Nephron progenitor cell (in vitro differentiated cells): ENCODE measurements around the gene INTS3.
"Not testable (repeated sequence)": the region's sequence is repeated elsewhere in the genome, so short reads cannot be mapped to it uniquely, and the experiment has no call there.

Experiments used
- DNase-seq: peaks from one replicate; pipeline ENCODE4 v3.0.0; 2021
- H3K27ac Mint-ChIP-seq: 2 replicates; pipeline ENCODE4 v1.8.0; 2021; ENCODE audit warnings: mild to moderate bottlenecking, moderate library complexity, mixed read lengths
- H3K27me3 Mint-ChIP-seq: 2 replicates; pipeline ENCODE4 v1.8.0; 2021; ENCODE audit warnings: mild to moderate bottlenecking, low read depth, mixed read lengths; ENCODE audit not compliant: poor library complexity
- H3K36me3 Mint-ChIP-seq: 2 replicates; pipeline ENCODE4 v1.8.0; 2021; ENCODE audit warnings: low read depth, mixed read lengths
- H3K4me1 Mint-ChIP-seq: 2 replicates; pipeline ENCODE4 v1.8.0; 2021; ENCODE audit warnings: mixed read lengths
- H3K4me3 Mint-ChIP-seq: 2 replicates; pipeline ENCODE4 v1.8.0; 2021; ENCODE audit warnings: mild to moderate bottlenecking, moderate library complexity, mixed read lengths
- H3K9me3 Mint-ChIP-seq: 2 replicates; pipeline ENCODE4 v1.8.0; 2021; ENCODE audit warnings: mild to moderate bottlenecking, moderate library complexity, mixed read lengths
- TF ChIP-seq, protein P1 (sequence below): fragments of 200-600 bp; sonication (generic); IDR thresholded peaks from 2 replicates; pipeline ENCODE4 v1.5.0; 2021; ENCODE audit warnings: antibody characterized with exemption

Gene INTS3

DNA sequence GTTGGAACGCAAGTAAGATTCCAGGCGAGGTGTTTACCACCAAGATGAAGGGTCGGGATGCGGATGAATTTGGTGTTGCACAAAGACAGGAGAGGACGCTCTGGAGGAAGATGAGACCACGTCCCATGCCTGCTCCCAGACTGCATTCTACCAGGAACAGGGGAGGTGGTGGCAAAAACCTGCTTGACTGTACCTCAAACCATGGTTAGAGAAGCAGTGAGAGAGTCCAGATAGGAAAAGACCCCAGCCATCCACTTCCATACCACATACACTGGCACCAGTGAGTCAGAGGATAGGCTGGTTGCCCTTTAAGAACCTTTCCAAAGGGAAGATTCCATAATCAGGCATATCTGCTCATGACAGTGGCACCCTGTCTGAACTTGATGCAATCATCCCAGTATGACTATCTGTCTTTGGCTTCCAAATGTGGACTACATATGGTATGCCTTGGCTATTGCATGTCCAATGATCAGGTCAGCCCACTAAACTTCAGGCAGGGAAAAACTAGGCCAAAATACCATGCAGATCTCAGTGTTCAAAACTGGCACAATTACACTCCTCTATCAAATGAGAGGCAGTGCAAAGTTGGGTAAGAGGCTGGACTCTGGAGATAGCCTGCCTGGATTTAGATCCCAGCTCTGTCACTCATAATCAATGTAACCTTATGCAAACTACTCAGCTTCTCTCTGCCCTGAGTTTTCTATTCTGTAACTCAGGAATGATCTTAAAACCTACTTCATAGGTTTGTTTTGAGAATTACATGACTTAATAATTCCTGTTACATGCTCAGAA lies 28.7 kb upstream of the INTS3 start:
- no peak overlapping the region for H3K4me3 Mint-ChIP-seq
- peaks cover 3% of the 10 kb centered on the region for H3K27me3 Mint-ChIP-seq
- peak overlapping the region; percentile 77 for H3K27ac Mint-ChIP-seq
- TF ChIP-seq, protein P1, sequence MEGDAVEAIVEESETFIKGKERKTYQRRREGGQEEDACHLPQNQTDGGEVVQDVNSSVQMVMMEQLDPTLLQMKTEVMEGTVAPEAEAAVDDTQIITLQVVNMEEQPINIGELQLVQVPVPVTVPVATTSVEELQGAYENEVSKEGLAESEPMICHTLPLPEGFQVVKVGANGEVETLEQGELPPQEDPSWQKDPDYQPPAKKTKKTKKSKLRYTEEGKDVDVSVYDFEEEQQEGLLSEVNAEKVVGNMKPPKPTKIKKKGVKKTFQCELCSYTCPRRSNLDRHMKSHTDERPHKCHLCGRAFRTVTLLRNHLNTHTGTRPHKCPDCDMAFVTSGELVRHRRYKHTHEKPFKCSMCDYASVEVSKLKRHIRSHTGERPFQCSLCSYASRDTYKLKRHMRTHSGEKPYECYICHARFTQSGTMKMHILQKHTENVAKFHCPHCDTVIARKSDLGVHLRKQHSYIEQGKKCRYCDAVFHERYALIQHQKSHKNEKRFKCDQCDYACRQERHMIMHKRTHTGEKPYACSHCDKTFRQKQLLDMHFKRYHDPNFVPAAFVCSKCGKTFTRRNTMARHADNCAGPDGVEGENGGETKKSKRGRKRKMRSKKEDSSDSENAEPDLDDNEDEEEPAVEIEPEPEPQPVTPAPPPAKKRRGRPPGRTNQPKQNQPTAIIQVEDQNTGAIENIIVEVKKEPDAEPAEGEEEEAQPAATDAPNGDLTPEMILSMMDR = no peak
- no peak for DNase-seq
- no peaks in the 10 kb centered on the region for H3K36me3 Mint-ChIP-seq
- peaks cover 28% of the 10 kb centered on the region for H3K4me1 Mint-ChIP-seq
- H3K9me3 Mint-ChIP-seq = no peaks in the 10 kb centered on the region

DNA sequence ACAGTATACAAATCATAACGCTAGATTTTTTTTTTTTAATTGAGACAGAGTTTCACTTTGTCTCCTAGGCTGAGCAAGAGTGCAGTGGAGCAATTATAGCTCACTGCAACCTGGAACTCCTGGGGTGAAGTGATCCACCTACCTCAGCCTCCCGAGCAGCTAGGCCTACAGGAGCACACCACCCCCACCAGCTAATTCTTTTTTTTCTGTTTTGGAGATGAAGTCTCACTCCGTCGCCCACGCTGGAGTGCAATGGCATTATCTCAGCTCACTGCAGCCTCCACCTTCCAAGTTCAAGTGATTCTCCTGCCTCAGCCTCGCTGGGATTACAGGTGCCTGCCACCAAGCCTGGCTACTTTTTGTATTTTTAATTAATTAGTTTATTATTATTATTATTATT lies 28.1 kb upstream of the INTS3 start:
- H3K36me3 Mint-ChIP-seq = no peaks in the 10 kb centered on the region
- peaks cover 28% of the 10 kb centered on the region for H3K4me1 Mint-ChIP-seq
- peaks cover 3% of the 10 kb centered on the region for H3K27me3 Mint-ChIP-seq
- no peak overlapping the region for H3K27ac Mint-ChIP-seq
- H3K4me3 Mint-ChIP-seq = no peak overlapping the region
- DNase-seq = no peak
- TF ChIP-seq, protein P1 = no peak
- no peaks in the 10 kb centered on the region for H3K9me3 Mint-ChIP-seq

DNA sequence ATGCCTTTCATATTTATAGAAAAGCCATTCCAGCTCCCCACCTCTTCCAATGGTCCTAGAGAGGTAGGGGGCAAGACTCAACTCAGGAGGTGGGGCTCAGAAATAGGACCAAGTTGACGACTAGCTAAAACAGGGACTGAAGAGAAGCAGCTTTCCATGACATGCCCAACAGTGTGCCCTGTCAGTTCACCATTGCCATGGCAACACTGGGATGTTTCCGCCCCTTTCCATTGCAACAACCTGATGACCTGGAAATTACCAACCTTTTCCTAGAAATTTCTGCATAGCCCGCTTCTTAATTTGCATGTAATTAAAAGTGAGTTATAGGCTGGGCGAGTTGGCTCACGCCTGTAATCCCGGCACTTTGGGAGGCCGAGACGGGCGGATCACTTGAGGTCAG lies 22.4 kb upstream of the INTS3 start:
- Mint-ChIP-seq H3K36me3 (no peaks in the 10 kb centered on the region), H3K27ac (no peak overlapping the region), H3K4me3 (no peak overlapping the region), H3K27me3 (peaks cover 3% of the 10 kb centered on the region), H3K9me3 (peaks cover 2% of the 10 kb centered on the region), H3K4me1 (peaks cover under 1% of the 10 kb centered on the region)
- DNase-seq = no peak
- TF ChIP-seq, protein P1 = no peak

DNA sequence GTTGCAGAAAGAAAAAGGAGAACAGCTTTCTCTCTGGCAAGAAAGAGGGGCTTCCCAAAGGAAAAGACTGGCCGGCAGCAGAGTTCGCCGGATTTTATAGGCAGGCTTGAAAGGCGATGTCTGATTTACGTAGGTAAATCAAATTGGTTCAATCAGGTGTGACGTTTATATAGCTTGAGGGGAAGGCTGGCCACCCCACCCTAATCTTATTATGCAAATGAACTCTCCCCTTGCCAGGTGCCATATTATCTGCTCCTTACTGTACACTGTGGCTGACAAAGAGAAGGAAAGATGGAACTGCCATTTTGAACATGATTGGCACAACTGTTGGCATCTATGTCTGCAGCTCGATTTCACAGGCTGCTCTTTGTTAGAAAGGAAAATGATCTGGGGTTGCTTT lies 16.8 kb upstream of the INTS3 start:
- H3K9me3 Mint-ChIP-seq = peaks cover 2% of the 10 kb centered on the region
- peaks cover 9% of the 10 kb centered on the region for H3K4me1 Mint-ChIP-seq
- no peaks in the 10 kb centered on the region for H3K27me3 Mint-ChIP-seq
- H3K4me3 Mint-ChIP-seq = no peak overlapping the region
- peak overlapping the region; percentile 94 for H3K27ac Mint-ChIP-seq
- TF ChIP-seq, protein P1 = no peak
- no peaks in the 10 kb centered on the region for H3K36me3 Mint-ChIP-seq
- no peak for DNase-seq

DNA sequence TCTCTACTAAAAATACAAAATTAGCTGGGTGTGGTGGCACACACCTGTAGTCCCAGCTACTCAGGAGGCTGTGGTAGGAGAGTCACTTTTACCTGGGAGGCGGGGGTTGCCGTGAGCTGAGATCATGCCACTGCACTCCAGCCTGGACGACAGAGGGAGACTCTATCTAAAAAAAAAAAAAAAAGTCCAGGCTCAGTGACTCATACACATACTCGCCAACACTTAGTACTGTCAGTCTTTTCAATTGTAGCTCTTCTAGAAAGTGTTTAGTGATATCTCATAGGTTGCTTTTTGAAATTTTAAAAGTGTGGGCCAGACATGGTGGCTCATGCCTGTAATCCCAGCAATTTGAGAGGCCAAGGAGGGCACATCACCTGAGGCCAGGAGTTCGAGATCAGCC lies 11.6 kb upstream of the INTS3 start:
- not testable (repeated sequence) for H3K4me3 Mint-ChIP-seq, DNase-seq, H3K9me3 Mint-ChIP-seq, H3K4me1 Mint-ChIP-seq, H3K27me3 Mint-ChIP-seq, H3K36me3 Mint-ChIP-seq, H3K27ac Mint-ChIP-seq

DNA sequence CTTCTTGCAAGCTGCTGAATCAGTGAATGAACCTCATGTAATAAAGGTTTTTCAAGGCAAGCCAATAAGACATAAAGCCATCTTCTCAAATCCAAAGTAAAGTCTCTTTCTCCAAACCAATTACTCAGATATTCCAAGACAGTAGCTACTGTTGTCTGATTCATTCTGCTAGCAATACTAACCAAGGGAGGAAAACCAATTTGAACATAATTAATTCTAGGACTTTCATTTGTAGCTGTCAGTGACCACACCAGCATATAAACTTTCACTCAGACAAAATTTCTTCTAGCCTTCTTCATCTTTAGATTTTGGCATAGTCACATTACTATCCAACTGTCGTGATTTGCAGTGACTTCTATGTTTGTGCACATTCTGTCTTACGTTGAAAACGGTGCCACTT lies 10.5 kb upstream of the INTS3 start:
- H3K27ac Mint-ChIP-seq = no peak overlapping the region
- no peaks in the 10 kb centered on the region for H3K4me1 Mint-ChIP-seq
- no peaks in the 10 kb centered on the region for H3K36me3 Mint-ChIP-seq
- no peaks in the 10 kb centered on the region for H3K9me3 Mint-ChIP-seq
- H3K27me3 Mint-ChIP-seq = peaks cover 7% of the 10 kb centered on the region
- no peak overlapping the region for H3K4me3 Mint-ChIP-seq
- DNase-seq = no peak
- TF ChIP-seq, protein P1 = no peak
